Measurements from ENCODE around the gene CD2AP.

GRCh38 chr6:47483853-47484546 lies 6.4 kb downstream of the CD2AP start:
- TF ChIP-seq POLR2A (IDR thresholded peaks at IDR 0.05) = no peak
- no peak for TF ChIP-seq CTCF (IDR thresholded peaks at IDR 0.05)
